Liver (tissue), 9 donors: ENCODE data around the gene NINJ1. TPM values are rescaled to one million over a fixed set of nuclear protein-coding genes. Genes with fewer than 3 reads are reported as not detected.

Source experiments
- DNase-seq: peaks from one replicate; pipeline ENCODE4 v3.0.0-alpha.2; 2017; ENCODE audit warnings: low spot score
- H3K27ac ChIP-seq, 2 donors: one replicate each; pipeline ENCODE4 v1.7.0; 2013; ENCODE audit warnings: inconsistent platforms in 2 of 2, low read length in 2 of 2, control low read depth in 1 of 2, low read depth in 1 of 2, mild to moderate bottlenecking in 1 of 2
- H3K27me3 ChIP-seq, 4 donors: one replicate each; pipeline versions ENCODE4 v1.6.1 to v1.7.0; 2013; ENCODE audit warnings: low read length in 3 of 4, inconsistent platforms in 1 of 4, mild to moderate bottlenecking in 1 of 4, moderate library complexity in 1 of 4; ENCODE audit not compliant: control insufficient read depth in 4 of 4, insufficient read depth in 4 of 4
- H3K36me3 ChIP-seq, 4 donors: one replicate each; pipeline versions ENCODE4 v1.6.1 to v1.7.0; 2013; ENCODE audit warnings: low read length in 3 of 4, mild to moderate bottlenecking in 3 of 4, low read depth in 1 of 4, moderate library complexity in 1 of 4; ENCODE audit not compliant: control insufficient read depth in 4 of 4, insufficient read depth in 3 of 4
- H3K4me1 ChIP-seq, 4 donors: one replicate each; pipeline versions ENCODE4 v1.6.1 to v1.7.0; 2013; ENCODE audit warnings: low read length in 3 of 4, mild to moderate bottlenecking in 3 of 4, moderate library complexity in 1 of 4; ENCODE audit not compliant: control insufficient read depth in 4 of 4, insufficient read depth in 4 of 4
- H3K4me3 ChIP-seq, 3 donors: one replicate each; pipeline versions ENCODE4 v1.6.1 to v1.7.0; 2013; ENCODE audit warnings: low read length in 3 of 3, control low read depth in 1 of 3, low read depth in 1 of 3, mild to moderate bottlenecking in 1 of 3
- H3K9ac ChIP-seq, 2 donors: one replicate each; pipeline ENCODE4 v1.7.0; 2013; ENCODE audit warnings: low read length in 2 of 2, mild to moderate bottlenecking in 2 of 2, moderate library complexity in 2 of 2, control low read depth in 1 of 2, low read depth in 1 of 2
- H3K9me3 ChIP-seq, 4 donors: one replicate each; pipeline versions ENCODE4 v1.6.1 to v1.7.0; 2013; ENCODE audit warnings: low read length in 3 of 4; ENCODE audit not compliant: control insufficient read depth in 4 of 4
- EGR1 ChIP-seq, 2 donors: IDR thresholded peaks; 2 replicates each; pipeline ENCODE4 v1.6.1; 2016 to 2018; ENCODE audit warnings: antibody characterized with exemption in 2 of 2, low read depth in 2 of 2
- FOXA1 ChIP-seq: IDR thresholded peaks from 2 replicates; pipeline ENCODE4 v1.6.1; 2016; ENCODE audit warnings: antibody characterized with exemption
- FOXA2 ChIP-seq: IDR thresholded peaks from 2 replicates; pipeline ENCODE4 v1.6.1; 2016; ENCODE audit warnings: antibody characterized with exemption
- GABPA ChIP-seq, 2 donors: IDR thresholded peaks in 1 of 2; conservative IDR thresholded peaks in 1 of 2; 2 replicates each; pipeline ENCODE4 v1.6.1; 2016; ENCODE audit warnings: antibody characterized with exemption in 2 of 2, mild to moderate bottlenecking in 1 of 2, moderate library complexity in 1 of 2
- HNF4A ChIP-seq, 2 donors: conservative IDR thresholded peaks; 2 replicates each; pipeline ENCODE4 v1.6.1; 2016; ENCODE audit warnings: antibody characterized with exemption in 2 of 2, mild to moderate bottlenecking in 2 of 2
- HNF4G ChIP-seq: IDR thresholded peaks from 2 replicates; pipeline ENCODE4 v1.6.1; 2016; ENCODE audit warnings: antibody characterized with exemption
- JUND ChIP-seq, 2 donors: IDR thresholded peaks; 2 replicates each; pipeline ENCODE4 v1.6.1; 2016; ENCODE audit warnings: antibody characterized with exemption in 2 of 2
- NR2F2 ChIP-seq: IDR thresholded peaks from 2 replicates; pipeline ENCODE4 v1.6.1; 2016; ENCODE audit warnings: antibody characterized with exemption
- RAD21 ChIP-seq, 2 donors: IDR thresholded peaks; 2 replicates each; pipeline ENCODE4 v1.6.1; 2016; ENCODE audit warnings: antibody characterized with exemption in 2 of 2, mild to moderate bottlenecking in 2 of 2
- RXRA ChIP-seq, 2 donors: IDR thresholded peaks; 2 replicates each; pipeline ENCODE4 v1.6.1; 2017 to 2018; ENCODE audit warnings: antibody characterized with exemption in 2 of 2, mild to moderate bottlenecking in 1 of 2
- SP1 ChIP-seq: IDR thresholded peaks from 2 replicates; pipeline ENCODE4 v1.6.1; 2018; ENCODE audit warnings: antibody characterized with exemption, mild to moderate bottlenecking
- TAF1 ChIP-seq: conservative IDR thresholded peaks from 2 replicates; pipeline ENCODE4 v1.6.1; 2016; ENCODE audit warnings: antibody characterized with exemption, mild to moderate bottlenecking
- YY1 ChIP-seq: IDR thresholded peaks from 2 replicates; pipeline ENCODE4 v1.6.1; 2016; ENCODE audit warnings: antibody characterized with exemption, mild to moderate bottlenecking
- WGBS: extraction: QIAGEN DNeasy Blood & Tissue Kit; methylation state at CpG from one replicate; pipeline ENCODE4 v1.1.7; 2013; 5-methylcytosine and 5-hydroxymethylcytosine counted together
- polyA plus RNA-seq, 2 donors: library from polyadenylated mRNA; stranded (reverse) in 1 of 2; unstranded in 1 of 2; fragments of 200-250 nt in 1 of 2; fragments of >200 nt in 1 of 2; fragmentation: Nextera tagmentation in 1 of 2; extraction: Ambion mirVana in 1 of 2; gene quantifications; one replicate each; pipeline versions ENCODE4 v1.2.1 to v1.2.3, GENCODE V29; 2013 to 2015
- total RNA-seq, 2 donors: library from RNA; depleted of rRNA; stranded (reverse); fragments of >200 nt; gene quantifications; one replicate each; pipeline ENCODE4 v1.2.3, GENCODE V29; 2014
- TF ChIP-seq, protein P1 (sequence below): IDR thresholded peaks from 2 replicates; pipeline ENCODE4 v1.6.1; 2016; ENCODE audit warnings: antibody characterized with exemption, mild to moderate bottlenecking
- TF ChIP-seq, protein P2 (sequence below): IDR thresholded peaks from 2 replicates; pipeline ENCODE4 v1.6.1; 2016; ENCODE audit warnings: antibody characterized with exemption
- TF ChIP-seq, protein P3 (sequence below): IDR thresholded peaks from 2 replicates; pipeline ENCODE4 v1.6.1; 2016; ENCODE audit warnings: antibody characterized with exemption
- TF ChIP-seq, protein P4 (sequence below): IDR thresholded peaks from 2 replicates; pipeline ENCODE4 v1.6.1; 2016; ENCODE audit warnings: antibody characterized with exemption
- TF ChIP-seq, protein P5 (sequence below): fragments of 150-350 bp; IDR thresholded peaks from 2 replicates; pipeline ENCODE4 v1.5.1; 2017; ENCODE audit warnings: improper control_type of control experiment, low read depth, low read length; ENCODE audit not compliant: missing input control
- donor health status: healthy.
- donor health status: healthy.
- donor health status: healthy.
- donor health status: healthy.
- donor health status: healthy.

NINJ1 gene
- total and polyA plus RNA-seq, 4 donors: 31.2 to 72.1 (median 55.2) TPM

DNA sequence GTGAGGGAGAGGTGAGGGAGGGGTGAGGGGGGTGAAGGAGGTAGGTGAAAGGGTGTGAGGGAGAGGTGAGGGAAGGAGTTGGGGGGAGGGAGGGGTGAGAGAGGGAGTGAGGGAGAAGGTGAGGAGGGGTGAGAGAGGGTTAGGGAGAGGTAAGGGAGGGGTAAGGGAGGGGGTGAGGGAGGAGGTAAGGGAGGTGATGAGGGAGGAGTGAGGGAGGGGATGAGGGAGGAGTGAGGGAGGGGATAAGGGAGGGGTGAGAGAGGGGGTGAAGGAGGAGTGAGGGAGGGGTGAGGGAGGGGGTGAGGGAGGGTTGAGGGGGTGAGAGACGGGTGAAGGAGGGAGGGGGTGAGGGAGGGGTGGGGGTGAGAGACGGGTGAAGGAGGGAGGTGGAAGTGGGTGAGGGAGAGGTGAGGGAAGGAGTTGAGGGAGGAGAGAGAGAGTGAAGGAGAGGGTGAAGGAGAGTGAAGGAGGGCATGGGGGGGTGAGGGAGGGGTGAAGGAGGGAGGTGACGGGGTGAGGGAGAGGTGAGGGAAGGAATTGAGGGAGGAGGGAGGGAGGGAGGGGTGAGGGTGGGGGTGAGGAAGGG lies 18.5 kb downstream of the NINJ1 start:
- WGBS: 33% methylated on average over 3 of the region's 3 CpGs
- TF ChIP-seq, protein P1, sequence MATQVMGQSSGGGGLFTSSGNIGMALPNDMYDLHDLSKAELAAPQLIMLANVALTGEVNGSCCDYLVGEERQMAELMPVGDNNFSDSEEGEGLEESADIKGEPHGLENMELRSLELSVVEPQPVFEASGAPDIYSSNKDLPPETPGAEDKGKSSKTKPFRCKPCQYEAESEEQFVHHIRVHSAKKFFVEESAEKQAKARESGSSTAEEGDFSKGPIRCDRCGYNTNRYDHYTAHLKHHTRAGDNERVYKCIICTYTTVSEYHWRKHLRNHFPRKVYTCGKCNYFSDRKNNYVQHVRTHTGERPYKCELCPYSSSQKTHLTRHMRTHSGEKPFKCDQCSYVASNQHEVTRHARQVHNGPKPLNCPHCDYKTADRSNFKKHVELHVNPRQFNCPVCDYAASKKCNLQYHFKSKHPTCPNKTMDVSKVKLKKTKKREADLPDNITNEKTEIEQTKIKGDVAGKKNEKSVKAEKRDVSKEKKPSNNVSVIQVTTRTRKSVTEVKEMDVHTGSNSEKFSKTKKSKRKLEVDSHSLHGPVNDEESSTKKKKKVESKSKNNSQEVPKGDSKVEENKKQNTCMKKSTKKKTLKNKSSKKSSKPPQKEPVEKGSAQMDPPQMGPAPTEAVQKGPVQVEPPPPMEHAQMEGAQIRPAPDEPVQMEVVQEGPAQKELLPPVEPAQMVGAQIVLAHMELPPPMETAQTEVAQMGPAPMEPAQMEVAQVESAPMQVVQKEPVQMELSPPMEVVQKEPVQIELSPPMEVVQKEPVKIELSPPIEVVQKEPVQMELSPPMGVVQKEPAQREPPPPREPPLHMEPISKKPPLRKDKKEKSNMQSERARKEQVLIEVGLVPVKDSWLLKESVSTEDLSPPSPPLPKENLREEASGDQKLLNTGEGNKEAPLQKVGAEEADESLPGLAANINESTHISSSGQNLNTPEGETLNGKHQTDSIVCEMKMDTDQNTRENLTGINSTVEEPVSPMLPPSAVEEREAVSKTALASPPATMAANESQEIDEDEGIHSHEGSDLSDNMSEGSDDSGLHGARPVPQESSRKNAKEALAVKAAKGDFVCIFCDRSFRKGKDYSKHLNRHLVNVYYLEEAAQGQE: no peak
- no peak for TF ChIP-seq EGR1 (IDR thresholded peaks at IDR 0.05; ENCODE audit: low read depth in 2 of 2)
- TF ChIP-seq, protein P2, sequence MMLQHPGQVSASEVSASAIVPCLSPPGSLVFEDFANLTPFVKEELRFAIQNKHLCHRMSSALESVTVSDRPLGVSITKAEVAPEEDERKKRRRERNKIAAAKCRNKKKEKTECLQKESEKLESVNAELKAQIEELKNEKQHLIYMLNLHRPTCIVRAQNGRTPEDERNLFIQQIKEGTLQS: no peak
- TF ChIP-seq GABPA (IDR thresholded peaks at IDR 0.05 in 1 of 2, conservative IDR thresholded peaks at IDR 0.05 in 1 of 2): no peak
- TF ChIP-seq FOXA1: no peak
- TF ChIP-seq TAF1: no peak
- no peak for TF ChIP-seq FOXA2
- no peak for TF ChIP-seq NR2F2
- TF ChIP-seq YY1: no peak
- no peak for TF ChIP-seq RXRA (IDR thresholded peaks at IDR 0.05)
- no peak for TF ChIP-seq SP1
- TF ChIP-seq, protein P3, sequence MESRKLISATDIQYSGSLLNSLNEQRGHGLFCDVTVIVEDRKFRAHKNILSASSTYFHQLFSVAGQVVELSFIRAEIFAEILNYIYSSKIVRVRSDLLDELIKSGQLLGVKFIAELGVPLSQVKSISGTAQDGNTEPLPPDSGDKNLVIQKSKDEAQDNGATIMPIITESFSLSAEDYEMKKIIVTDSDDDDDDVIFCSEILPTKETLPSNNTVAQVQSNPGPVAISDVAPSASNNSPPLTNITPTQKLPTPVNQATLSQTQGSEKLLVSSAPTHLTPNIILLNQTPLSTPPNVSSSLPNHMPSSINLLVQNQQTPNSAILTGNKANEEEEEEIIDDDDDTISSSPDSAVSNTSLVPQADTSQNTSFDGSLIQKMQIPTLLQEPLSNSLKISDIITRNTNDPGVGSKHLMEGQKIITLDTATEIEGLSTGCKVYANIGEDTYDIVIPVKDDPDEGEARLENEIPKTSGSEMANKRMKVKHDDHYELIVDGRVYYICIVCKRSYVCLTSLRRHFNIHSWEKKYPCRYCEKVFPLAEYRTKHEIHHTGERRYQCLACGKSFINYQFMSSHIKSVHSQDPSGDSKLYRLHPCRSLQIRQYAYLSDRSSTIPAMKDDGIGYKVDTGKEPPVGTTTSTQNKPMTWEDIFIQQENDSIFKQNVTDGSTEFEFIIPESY: no peak
- TF ChIP-seq RAD21 (IDR thresholded peaks at IDR 0.05): no peak
- no peak for TF ChIP-seq HNF4A (conservative IDR thresholded peaks at IDR 0.05)
- TF ChIP-seq, protein P4, sequence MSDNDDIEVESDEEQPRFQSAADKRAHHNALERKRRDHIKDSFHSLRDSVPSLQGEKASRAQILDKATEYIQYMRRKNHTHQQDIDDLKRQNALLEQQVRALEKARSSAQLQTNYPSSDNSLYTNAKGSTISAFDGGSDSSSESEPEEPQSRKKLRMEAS: no peak
- no peak for TF ChIP-seq JUND (IDR thresholded peaks at IDR 0.05)
- TF ChIP-seq HNF4G: no peak
- TF ChIP-seq, protein P5, sequence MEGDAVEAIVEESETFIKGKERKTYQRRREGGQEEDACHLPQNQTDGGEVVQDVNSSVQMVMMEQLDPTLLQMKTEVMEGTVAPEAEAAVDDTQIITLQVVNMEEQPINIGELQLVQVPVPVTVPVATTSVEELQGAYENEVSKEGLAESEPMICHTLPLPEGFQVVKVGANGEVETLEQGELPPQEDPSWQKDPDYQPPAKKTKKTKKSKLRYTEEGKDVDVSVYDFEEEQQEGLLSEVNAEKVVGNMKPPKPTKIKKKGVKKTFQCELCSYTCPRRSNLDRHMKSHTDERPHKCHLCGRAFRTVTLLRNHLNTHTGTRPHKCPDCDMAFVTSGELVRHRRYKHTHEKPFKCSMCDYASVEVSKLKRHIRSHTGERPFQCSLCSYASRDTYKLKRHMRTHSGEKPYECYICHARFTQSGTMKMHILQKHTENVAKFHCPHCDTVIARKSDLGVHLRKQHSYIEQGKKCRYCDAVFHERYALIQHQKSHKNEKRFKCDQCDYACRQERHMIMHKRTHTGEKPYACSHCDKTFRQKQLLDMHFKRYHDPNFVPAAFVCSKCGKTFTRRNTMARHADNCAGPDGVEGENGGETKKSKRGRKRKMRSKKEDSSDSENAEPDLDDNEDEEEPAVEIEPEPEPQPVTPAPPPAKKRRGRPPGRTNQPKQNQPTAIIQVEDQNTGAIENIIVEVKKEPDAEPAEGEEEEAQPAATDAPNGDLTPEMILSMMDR: no peak
- H3K36me3 ChIP-seq: peaks cover 0 to 4% (median 0%) of the 10 kb centered on the region in 4 donors
- DNase-seq: no peak
- H3K27me3 ChIP-seq: no peaks in the 10 kb centered on the region
- H3K4me3 ChIP-seq: no peak overlapping the region
- H3K4me1 ChIP-seq: peaks cover 0 to 17% (median 16%) of the 10 kb centered on the region in 4 donors
- no peak overlapping the region for H3K9ac ChIP-seq
- H3K9me3 ChIP-seq: no peaks in the 10 kb centered on the region
- H3K27ac ChIP-seq: no peak overlapping the region
